ENCODE results near the gene USP15.
"Not testable (repeated sequence)": the region's sequence is repeated elsewhere in the genome, so short reads cannot be mapped to it uniquely, and the experiment has no call there.

USP15 gene

DNA sequence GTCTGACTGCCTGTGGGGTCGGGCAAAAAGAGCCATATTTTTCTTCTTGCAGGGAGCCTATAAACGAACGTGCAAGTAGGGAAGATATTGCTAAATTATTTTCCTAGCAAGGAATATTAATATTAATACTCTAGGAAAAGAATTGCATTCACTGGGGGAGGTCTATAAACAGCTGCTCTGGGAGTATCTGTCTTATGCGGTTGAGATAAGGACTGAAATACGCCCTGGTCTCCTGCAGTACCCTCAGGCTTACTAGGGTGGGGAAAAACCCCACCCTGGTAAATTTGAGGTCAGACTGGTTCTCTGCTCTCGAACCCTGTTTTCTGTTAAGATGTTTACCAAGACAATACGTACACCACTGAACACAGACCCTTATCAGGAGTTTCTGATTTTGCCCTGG, 203.0 kb downstream of the USP15 start:
- DNase-seq: not testable (repeated sequence)

Measured in activated naive CD4-positive, alpha-beta T cell (primary cell).